LNCAP (cell line): ENCODE results near the gene VGLL4.

Experiments used
- TF ChIP-seq, protein P1 (sequence below): fragments of 450-650 bp; IDR thresholded peaks from 2 replicates; pipeline ENCODE4 v1.5.1; 2017; ENCODE audit warnings: mild to moderate bottlenecking

The VGLL4 gene

DNA sequence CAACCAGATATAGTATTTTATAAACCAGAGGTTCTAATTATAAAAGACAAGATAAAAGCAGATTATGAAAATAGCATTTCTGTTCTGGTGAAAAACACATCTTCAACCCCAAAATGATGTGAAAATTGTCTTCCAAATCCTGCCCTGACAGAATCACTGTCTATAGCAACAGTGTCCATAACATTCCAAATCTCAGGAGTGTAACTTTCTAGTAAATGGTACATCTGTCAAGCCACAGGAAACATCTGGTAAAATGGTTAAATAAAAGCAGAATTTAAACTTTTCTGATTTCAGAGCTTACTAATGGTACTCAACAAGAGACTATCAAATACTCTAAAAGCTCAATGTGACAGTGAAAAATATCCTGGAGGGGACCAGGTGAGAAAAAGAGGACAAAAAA lies 60.5 kb downstream of the VGLL4 start:
- TF ChIP-seq, protein P1, sequence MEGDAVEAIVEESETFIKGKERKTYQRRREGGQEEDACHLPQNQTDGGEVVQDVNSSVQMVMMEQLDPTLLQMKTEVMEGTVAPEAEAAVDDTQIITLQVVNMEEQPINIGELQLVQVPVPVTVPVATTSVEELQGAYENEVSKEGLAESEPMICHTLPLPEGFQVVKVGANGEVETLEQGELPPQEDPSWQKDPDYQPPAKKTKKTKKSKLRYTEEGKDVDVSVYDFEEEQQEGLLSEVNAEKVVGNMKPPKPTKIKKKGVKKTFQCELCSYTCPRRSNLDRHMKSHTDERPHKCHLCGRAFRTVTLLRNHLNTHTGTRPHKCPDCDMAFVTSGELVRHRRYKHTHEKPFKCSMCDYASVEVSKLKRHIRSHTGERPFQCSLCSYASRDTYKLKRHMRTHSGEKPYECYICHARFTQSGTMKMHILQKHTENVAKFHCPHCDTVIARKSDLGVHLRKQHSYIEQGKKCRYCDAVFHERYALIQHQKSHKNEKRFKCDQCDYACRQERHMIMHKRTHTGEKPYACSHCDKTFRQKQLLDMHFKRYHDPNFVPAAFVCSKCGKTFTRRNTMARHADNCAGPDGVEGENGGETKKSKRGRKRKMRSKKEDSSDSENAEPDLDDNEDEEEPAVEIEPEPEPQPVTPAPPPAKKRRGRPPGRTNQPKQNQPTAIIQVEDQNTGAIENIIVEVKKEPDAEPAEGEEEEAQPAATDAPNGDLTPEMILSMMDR, result no peak

DNA sequence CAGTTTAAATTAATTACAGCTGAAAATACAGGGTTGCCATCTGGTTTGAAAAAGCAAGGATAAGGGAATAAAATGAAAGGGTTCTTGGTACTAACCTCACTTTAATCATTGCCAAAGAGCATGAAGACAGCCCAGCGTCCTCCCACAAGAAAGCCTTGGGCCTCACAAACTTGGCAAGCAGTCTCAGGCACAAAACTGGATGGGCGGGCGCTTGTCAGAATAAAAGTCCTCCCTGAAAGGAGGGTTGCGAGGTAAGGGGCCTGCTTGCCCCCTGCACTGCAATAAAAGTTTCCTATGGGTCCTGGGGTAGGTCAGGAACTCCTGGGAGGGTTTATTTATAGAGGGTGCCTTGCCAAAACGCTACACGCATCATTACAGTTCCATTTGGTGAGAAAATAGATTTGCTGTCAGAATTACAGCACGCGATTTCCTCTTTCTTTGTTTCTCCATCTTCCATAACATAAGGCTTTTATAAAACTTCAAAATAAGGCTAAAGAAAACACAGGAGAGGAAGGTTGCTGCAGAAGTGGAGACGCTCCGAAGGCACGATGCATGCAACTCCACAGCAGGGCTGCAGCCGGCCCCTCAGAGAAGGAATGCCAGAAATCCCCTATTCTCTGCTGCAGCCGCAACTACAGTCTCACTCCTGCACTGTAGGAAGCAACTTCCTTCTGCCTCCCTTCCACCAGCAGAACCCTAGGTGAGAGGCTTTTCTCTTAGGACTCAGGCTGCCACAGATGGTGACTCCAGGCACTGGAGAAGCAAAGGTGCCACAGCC lies 61.3 kb downstream of the VGLL4 start:
- TF ChIP-seq, protein P1, result no peak

DNA sequence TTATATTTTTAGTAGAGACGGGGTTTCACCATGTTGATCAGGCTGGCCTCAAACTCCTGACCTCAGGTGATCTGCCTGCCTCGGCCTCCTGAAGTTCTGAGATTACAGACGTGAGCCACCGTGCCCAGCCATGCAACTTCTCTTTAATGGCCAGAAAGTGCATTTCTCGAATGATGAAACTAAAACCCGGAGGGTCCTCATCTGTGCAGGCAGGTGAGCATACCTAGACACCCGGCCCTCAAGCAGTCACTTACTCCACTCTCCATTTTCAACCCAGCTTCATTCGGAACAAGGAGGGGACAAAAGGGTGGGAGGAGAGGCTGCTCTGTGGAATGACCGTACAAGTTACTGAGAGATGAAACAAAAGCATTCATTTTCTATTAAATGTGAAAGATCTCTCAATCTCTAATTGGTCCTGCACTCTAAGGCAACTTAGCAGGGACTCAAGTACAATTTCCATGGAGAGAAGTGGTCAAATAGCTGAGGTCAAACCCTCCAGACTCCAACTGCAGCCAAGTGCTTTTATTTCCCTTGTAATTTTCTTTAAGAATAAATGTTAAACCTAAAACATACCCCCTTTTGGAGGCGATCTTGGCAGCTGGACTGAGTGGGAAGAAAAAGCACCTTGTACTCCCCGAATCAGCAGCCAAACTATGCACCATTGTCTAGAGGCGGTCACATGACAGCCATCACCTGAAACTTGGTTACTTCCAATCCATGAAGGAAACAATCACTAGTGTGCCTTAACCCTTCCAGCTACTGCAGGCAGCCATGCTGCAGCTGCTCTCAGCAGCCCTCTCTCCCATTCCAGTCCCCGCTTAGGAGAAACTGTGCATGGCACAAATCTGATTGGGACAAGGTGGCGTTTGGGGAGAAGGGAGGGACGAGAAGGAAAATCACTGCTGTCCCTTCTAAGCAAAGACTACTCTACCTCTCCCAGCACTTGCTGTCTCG lies 62.2 kb downstream of the VGLL4 start:
- TF ChIP-seq, protein P1, result no peak

DNA sequence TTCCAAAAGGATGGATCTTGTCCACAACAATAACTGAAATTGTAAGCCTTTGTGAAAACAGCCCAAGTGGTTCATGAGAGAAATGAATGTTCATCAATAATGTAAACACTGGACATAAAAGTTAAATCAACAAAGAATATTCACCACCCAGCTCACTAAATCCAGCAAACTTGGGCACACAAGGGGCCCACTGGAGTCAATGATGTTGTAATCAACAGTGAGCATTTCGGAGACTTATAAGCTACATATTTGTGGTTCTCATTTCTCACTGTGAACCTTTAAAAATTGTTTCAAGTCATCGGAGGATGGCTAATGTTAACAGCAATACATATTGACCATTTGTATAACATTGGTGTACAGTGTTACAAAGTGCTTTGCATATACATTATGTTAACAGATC lies 63.1 kb downstream of the VGLL4 start:
- TF ChIP-seq, protein P1, result no peak

DNA sequence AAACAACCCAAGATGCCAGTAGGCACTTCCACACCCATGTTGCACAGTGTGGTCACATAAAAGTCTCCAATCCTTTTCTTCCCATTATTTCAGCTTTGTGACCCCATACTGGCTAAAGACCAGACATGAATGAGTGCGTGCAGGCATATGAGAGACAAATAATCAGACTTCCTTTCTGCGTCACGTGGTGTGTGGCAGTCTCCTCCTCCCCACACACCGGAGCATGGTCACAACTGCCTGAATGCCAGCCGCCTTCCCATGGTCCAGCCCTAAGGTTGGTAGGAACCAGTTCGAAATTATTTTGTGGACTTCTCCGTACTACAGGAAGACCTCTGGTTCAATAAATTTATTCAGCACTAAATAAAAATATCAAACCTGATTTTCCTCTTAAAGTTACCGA lies 65.5 kb downstream of the VGLL4 start:
- TF ChIP-seq, protein P1, result no peak

DNA sequence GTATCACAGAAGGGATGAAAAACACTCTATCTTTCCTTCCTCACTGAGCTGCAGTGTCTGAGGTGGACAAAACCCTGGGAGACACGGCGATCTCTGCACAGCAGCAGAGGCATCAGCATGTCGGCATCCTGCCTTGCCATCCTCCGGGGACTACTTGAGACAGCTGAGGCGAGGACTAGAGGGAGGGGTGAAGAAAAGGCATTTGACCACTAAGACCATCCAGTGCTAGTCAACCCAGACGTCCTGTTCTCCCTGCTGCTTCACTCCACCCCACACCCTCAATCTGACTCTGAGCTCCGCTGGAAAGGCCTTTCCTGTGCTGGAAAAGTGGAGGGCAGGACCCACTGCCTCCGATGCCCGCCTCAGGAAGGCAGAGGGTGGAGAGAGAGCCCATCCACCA lies 67.3 kb downstream of the VGLL4 start:
- TF ChIP-seq, protein P1, result no peak

DNA sequence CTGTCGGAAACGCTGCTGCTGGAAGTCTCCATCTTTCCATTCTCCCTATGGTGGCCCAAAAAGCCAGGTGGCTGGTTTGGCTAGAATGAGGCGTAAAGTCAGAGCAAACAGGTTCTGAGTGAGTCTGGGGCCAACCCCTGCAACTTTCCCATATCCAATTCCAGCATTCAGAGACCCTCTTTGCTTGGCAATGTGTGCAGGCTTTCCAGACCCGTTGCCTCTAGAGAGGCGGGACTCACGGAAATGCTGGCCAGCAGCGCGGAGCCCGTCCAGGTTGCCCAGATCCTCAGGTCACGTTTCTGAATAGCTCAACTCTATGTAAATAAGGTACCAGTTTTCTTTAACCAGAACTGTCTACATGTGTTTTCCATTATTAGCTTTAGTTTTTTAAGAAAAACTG lies 68.0 kb downstream of the VGLL4 start:
- TF ChIP-seq, protein P1, result no peak
